Central memory CD4-positive, alpha-beta T cell (primary cell): ENCODE data around the gene ACTR5.
"Not testable (repeated sequence)": the region's sequence is repeated elsewhere in the genome, so short reads cannot be mapped to it uniquely, and the experiment has no call there.

Experiments
- DNase-seq: peaks from one replicate; pipeline ENCODE4 v3.0.0; 2022

ACTR5 gene

DNA sequence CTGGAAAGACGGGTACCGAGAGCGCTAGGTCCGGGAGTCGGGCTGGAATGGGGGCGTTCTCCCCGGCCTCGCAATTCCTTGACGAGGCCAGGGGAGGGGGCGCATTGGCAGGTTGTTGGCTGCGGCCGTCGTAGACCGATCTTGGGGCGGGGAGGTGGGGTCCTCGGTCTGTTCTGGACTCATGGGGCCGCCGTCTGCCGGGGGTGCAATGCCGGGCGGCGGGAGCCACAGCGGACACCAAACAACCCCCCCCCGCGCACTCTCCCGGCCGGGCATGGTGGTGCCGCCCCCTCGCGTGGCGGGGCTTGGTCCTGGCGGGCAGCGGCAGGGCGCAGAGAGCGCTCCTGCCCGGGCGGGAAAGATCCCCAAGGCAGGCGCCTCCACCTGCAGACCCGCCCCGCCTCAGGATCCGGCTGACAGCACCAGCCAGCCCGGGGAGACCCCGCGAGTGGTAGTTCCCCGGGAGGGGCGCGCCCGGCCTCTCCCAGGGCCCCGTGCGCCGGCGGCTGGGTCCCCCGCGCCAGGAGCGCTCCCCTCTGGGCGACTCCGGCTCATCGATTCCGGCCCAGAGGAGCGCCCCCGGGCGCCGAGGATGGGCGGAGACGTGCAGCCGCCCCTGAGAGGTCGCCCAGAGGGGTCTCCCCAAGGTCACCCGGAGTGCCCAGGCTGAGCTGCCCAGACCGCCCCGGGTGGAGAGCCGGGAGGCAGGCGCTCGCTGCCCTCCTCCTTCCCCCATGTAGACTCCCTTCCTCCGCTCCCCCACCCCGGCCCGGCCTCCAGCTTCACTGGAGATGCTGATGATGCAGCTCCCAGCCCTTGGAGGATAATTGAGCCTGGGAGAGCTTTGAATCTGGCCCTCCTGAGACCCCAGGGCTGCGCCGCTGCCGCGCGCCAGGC, 57.9 kb downstream of the ACTR5 start:
- peak; percentile 38 for DNase-seq

- peak; percentile 50 for DNase-seq
Observed at GRCh38 chr20:38806855-38807655, 58.8 kb downstream of the ACTR5 start.

GRCh38 chr20:38809942-38810341, 61.7 kb downstream of the ACTR5 start:
- no peak for DNase-seq

DNA sequence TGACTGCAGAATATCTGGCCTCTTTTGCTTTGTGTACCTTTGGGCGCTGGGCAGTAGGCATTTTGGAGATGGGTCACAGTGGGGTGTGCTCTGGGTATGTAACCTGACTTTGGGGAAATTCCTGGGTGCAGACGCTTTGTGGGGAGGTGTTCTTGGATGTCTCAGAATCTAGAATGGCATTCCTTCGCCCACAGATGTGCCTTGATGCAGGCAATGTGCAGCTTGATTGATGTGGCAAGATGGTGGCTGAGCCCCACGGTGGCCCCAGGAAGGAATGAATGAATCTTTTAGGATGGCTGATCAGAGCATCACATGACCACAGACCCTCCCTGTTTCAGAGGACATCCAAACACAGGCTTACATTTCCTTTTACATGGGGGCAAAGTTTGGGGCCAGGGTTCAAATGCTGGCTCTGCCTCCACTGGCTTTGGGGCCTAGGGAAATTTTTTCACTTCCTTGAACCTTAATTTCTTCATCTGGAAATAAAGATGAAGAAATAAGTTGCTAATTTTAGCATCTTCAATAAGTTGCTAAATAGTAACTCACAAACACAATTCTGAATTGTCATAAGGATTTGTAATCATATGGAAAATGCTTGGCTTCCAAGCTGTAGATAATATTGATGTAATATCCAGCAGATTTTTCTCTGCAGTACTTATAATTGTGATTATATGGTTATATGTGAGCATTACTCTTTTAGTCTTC, 62.8 kb downstream of the ACTR5 start:
- DNase-seq, result no peak

GRCh38 chr20:38811769-38812168, 63.5 kb downstream of the ACTR5 start:
- DNase-seq, result no peak

GRCh38 chr20:38812182-38812581, 63.9 kb downstream of the ACTR5 start:
- no peak for DNase-seq

- no peak for DNase-seq
Observed at GRCh38 chr20:38812709-38813573, 64.7 kb downstream of the ACTR5 start.

DNA sequence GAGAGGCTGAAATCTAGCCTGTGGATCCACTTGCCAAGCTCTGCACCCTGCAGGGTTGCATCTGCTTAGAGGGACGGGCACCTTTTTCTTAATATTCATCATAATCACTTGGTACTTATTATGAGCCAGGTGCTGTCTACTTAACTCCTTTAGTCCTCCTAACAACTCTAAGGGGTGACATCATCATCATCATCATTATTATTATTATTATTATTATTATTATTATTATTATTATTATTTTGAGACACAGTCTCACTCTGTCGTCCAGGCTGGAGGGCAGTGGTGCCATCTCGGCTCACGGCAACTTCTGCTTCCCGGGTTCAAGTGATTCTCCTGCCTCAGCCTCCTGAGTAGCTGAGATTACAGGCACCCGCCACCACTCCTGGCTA, 65.3 kb downstream of the ACTR5 start:
- not testable (repeated sequence) for DNase-seq

DNA sequence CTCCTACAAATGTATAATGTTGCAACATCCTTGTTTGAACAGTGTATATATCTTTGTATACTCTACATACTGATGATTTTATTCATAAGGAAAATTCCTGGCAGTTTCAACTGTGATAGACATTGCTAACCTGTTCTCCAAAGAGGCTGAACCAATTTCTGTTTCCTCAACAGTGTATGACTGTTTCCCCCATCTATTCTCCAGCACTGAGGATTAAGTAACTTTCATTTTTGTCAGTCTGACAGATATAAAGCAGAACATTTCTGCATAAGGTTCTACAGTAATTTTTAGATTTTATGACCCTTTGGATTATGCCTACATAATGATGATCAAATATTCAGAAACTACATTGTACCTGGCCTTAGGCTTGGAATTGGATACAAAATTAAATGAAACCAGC, 67.2 kb downstream of the ACTR5 start:
- DNase-seq, result no peak

DNA sequence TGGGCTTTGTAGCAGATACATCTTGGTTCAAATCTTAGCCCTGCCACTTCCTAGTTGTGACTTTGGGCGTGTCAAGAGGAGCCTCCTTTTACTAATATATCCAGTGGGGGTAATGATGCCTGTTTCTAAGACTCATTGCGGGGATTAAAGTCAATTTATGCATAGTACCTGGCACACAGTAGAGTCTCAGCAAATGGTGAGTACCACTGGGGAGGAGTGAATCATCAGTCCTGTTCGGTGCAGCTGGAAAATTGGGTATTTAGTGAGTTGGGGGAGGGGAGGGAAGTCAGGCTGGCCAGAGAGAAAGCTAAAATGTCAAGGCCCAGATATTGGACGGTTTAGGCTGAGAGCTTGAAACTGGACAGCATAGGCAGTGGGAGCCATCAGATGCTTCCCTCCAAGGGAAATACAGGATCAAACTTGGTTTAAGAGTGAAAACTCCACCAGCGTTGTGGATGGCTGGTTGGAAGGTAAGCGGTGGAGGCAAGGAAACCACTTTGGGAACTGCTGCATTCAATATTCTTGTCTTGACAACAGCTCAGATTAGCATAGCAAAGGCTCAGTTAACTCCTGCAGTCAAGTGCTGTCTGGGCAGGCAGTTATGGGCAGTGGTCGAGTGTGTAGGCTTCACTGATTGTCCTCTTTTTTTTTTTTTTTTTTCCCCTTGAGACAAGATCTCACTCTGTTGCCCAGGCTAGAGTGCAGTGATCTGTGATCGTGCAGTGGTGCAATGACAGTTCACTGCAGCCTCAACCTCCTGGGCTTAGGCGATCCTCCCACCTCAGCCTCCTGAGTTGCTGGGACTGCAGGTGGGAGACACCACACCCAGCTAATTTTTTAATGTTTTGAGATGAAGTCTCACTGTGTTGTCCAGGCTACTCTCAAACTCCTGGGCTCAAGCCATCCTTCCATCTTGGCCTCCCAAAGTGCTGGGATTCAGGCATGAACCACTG, 70.1 kb downstream of the ACTR5 start:
- DNase-seq, result no peak
